K562 (cell line): ENCODE results near the gene DCTN5. TPM values are rescaled to one million over a fixed set of nuclear protein-coding genes. Genes with fewer than 3 reads are reported as not detected.

Source experiments
- ATF3 ChIP-seq, 2 experiments: fragments of 450-650 bp in 1 of 2; sonication (generic) in 1 of 2; formaldehyde crosslinking in 1 of 2; IDR thresholded peaks in 1 of 2; conservative IDR thresholded peaks in 1 of 2; 2 replicates each; pipeline versions ENCODE4 v1.6.1 to v1.8.1; 2016 to 2023; ENCODE audit warnings: mild to moderate bottlenecking in 2 of 2, moderate library complexity in 2 of 2, inconsistent platforms in 1 of 2, missing genetic modification reagents in 1 of 2
- BRF2 ChIP-seq: IDR thresholded peaks from 3 replicates; pipeline ENCODE4 v1.6.1; 2011; ENCODE audit warnings: borderline replicate concordance, mild to moderate bottlenecking; ENCODE audit not compliant: insufficient read length, insufficient read depth
- CBX1 ChIP-seq: sonication (generic); IDR thresholded peaks from 2 replicates; pipeline ENCODE4 v1.6.1; 2016; ENCODE audit warnings: antibody characterized with exemption, low read depth, mild to moderate bottlenecking
- FOXA1 ChIP-seq: fragments of 450-650 bp; IDR thresholded peaks from 2 replicates; pipeline ENCODE4 v1.6.1; 2016; ENCODE audit warnings: mild to moderate bottlenecking, borderline replicate concordance
- KDM1A ChIP-seq, 2 experiments: fragments of 450-650 bp; IDR thresholded peaks; 2 replicates each; pipeline ENCODE4 v1.6.1; 2016; ENCODE audit warnings: mild to moderate bottlenecking in 2 of 2
- LEF1 ChIP-seq: fragments of 450-650 bp; IDR thresholded peaks from 2 replicates; pipeline ENCODE4 v1.6.1; 2016; ENCODE audit warnings: mild to moderate bottlenecking
- MAX ChIP-seq: sonication (generic); formaldehyde crosslinking; IDR thresholded peaks from 2 replicates; pipeline ENCODE4 v1.9.0; 2022; ENCODE audit warnings: mild to moderate bottlenecking, missing genetic modification reagents
- MEF2A ChIP-seq: IDR thresholded peaks from 2 replicates; pipeline ENCODE4 v1.6.1; 2011; ENCODE audit warnings: low read depth, mild to moderate bottlenecking, low read length, moderate library complexity; ENCODE audit not compliant: control insufficient read depth
- MEIS2 ChIP-seq: fragments of 450-650 bp; IDR thresholded peaks from 2 replicates; pipeline ENCODE4 v1.6.1; 2014; ENCODE audit warnings: mild to moderate bottlenecking; ENCODE audit not compliant: partially characterized antibody
- NR2F6 ChIP-seq: fragments of 450-650 bp; formaldehyde crosslinking; IDR thresholded peaks from 2 replicates; pipeline ENCODE4 v1.4.0; 2020; ENCODE audit warnings: mild to moderate bottlenecking
- PHB ChIP-seq: fragments of 250-450 bp; sonication (Bioruptor Pico); IDR thresholded peaks from 2 replicates; pipeline ENCODE4 v1.5.0; 2021
- PHB2 ChIP-seq: fragments of 450-650 bp; IDR thresholded peaks from 2 replicates; pipeline ENCODE4 v1.6.1; 2017; ENCODE audit warnings: low read depth
- TAF15 ChIP-seq: fragments of 200-400 bp; formaldehyde crosslinking; IDR thresholded peaks from 2 replicates; pipeline ENCODE4 v1.6.1; 2017; ENCODE audit warnings: mild to moderate bottlenecking, low read depth, low read length, moderate library complexity
- TFAM ChIP-seq: fragments of 250-450 bp; sonication (Bioruptor Pico); conservative IDR thresholded peaks from 2 replicates; pipeline ENCODE4 v1.5.0; 2021; ENCODE audit warnings: mild to moderate bottlenecking, moderate library complexity
- XRCC5 ChIP-seq: fragments of 200-400 bp; formaldehyde crosslinking; IDR thresholded peaks from 2 replicates; pipeline ENCODE4 v1.6.1; 2017; ENCODE audit warnings: low read depth, mild to moderate bottlenecking, low read length
- ZFP36 ChIP-seq: fragments of 150-350 bp; IDR thresholded peaks from 2 replicates; pipeline ENCODE4 v1.6.1; 2018; ENCODE audit warnings: low read length, low read depth; ENCODE audit not compliant: partially characterized antibody
- ZNF316 ChIP-seq: fragments of 450-650 bp; IDR thresholded peaks from 2 replicates; pipeline ENCODE4 v1.6.1; 2016
- ZNF583 ChIP-seq: fragments of 250-450 bp; sonication (Bioruptor Pico); IDR thresholded peaks from 2 replicates; pipeline ENCODE4 v1.4.0; 2020
- ZNF586 ChIP-seq: fragments of 450-650 bp; formaldehyde crosslinking; conservative IDR thresholded peaks from 2 replicates; pipeline ENCODE4 v1.4.0; 2020; ENCODE audit warnings: mild to moderate bottlenecking, moderate library complexity
- polyA plus RNA-seq, 8 experiments: library from polyadenylated mRNA; depleted of rRNA in 4 of 8; stranded (reverse) in 5 of 8; unstranded in 3 of 8; fragments of >200 nt; fragmentation: Nextera tagmentation in 2 of 8; fragmentation: Illumina TruSeq in 1 of 8; extraction: Ambion mirVana in 2 of 8; extraction: Trizol in 1 of 8; gene quantifications; 2 replicates each; pipeline versions ENCODE4 v1.2.1 to v1.2.3, GENCODE V29; 2011 to 2014; ENCODE audit warnings: inconsistent platforms in 1 of 8, missing spikeins in 1 of 8
- total RNA-seq, 7 experiments: library from RNA; depleted of rRNA in 6 of 7; stranded (reverse); fragments of >200 nt in 6 of 7; fragmentation: Illumina TruSeq in 2 of 7; extraction: Trizol in 2 of 7; gene quantifications; 2 replicates each; pipeline versions ENCODE4 v1.2.1 to v1.2.3, GENCODE V29; 2011 to 2021; ENCODE audit warnings: low replicate concordance in 1 of 7
- TF ChIP-seq, protein P1 (sequence below), 2 experiments: IDR thresholded peaks; 2 replicates each; pipeline ENCODE4 v1.6.1; 2012; ENCODE audit warnings: improper control_type of control experiment in 2 of 2, low read depth in 2 of 2, low read length in 2 of 2, borderline replicate concordance in 1 of 2
- TF ChIP-seq, protein P2 (sequence below): fragments of 150-350 bp; conservative IDR thresholded peaks from 2 replicates; pipeline ENCODE4 v1.6.1; 2014; ENCODE audit warnings: low read length

DCTN5 gene
- total and polyA plus RNA-seq, 9 of the 15 experiments (the other 6 are each of a cell fraction or from before 2014, with no cell fraction given): 35.8 to 149 (median 75.9) TPM

- TF ChIP-seq BRF2 (no peak), ZNF583 (CRISPR knock-in tag) (no peak), CBX1 (peak; percentile 76), ZFP36 (no peak), PHB (no peak), MEF2A (no peak), ZNF586 (CRISPR knock-in tag) (no peak), KDM1A (IDR thresholded peaks at IDR 0.05) (no peak), ATF3 (IDR thresholded peaks at IDR 0.05) (no peak), ATF3 (CRISPR knock-in tag; conservative IDR thresholded peaks at IDR 0.05) (no peak), PHB2 (no peak), MAX (CRISPR knock-in tag) (peak; percentile 78), XRCC5 (peak; percentile 89), TFAM (CRISPR knock-in tag) (no peak), LEF1 (no peak), NR2F6 (CRISPR knock-in tag) (no peak), TAF15 (no peak), FOXA1 (no peak), MEIS2 (peak; percentile 47), ZNF316 (no peak)
- TF ChIP-seq, protein P1, sequence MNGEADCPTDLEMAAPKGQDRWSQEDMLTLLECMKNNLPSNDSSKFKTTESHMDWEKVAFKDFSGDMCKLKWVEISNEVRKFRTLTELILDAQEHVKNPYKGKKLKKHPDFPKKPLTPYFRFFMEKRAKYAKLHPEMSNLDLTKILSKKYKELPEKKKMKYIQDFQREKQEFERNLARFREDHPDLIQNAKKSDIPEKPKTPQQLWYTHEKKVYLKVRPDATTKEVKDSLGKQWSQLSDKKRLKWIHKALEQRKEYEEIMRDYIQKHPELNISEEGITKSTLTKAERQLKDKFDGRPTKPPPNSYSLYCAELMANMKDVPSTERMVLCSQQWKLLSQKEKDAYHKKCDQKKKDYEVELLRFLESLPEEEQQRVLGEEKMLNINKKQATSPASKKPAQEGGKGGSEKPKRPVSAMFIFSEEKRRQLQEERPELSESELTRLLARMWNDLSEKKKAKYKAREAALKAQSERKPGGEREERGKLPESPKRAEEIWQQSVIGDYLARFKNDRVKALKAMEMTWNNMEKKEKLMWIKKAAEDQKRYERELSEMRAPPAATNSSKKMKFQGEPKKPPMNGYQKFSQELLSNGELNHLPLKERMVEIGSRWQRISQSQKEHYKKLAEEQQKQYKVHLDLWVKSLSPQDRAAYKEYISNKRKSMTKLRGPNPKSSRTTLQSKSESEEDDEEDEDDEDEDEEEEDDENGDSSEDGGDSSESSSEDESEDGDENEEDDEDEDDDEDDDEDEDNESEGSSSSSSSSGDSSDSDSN (IDR thresholded peaks at IDR 0.05; ENCODE audit: borderline replicate concordance in 1 of 2, low read depth in 2 of 2, low read length in 2 of 2): no peak
- TF ChIP-seq, protein P2, sequence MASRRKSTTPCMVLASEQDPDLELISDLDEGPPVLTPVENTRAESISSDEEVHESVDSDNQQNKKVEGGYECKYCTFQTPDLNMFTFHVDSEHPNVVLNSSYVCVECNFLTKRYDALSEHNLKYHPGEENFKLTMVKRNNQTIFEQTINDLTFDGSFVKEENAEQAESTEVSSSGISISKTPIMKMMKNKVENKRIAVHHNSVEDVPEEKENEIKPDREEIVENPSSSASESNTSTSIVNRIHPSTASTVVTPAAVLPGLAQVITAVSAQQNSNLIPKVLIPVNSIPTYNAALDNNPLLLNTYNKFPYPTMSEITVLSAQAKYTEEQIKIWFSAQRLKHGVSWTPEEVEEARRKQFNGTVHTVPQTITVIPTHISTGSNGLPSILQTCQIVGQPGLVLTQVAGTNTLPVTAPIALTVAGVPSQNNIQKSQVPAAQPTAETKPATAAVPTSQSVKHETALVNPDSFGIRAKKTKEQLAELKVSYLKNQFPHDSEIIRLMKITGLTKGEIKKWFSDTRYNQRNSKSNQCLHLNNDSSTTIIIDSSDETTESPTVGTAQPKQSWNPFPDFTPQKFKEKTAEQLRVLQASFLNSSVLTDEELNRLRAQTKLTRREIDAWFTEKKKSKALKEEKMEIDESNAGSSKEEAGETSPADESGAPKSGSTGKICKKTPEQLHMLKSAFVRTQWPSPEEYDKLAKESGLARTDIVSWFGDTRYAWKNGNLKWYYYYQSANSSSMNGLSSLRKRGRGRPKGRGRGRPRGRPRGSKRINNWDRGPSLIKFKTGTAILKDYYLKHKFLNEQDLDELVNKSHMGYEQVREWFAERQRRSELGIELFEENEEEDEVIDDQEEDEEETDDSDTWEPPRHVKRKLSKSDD: no peak
Measured at GRCh38 chr16:23595951-23596720, 45.1 kb upstream of the DCTN5 start, which contains the start of gene NDUFAB1 (continued).
